A549 (cell line): ENCODE results near the gene SYT12. TPM values are rescaled to one million over a fixed set of nuclear protein-coding genes. Genes with fewer than 3 reads are reported as not detected.

Source experiments
- ATAC-seq, 2 experiments: fragments of 200-7000 bp in 1 of 2; fragments of >200 bp in 1 of 2; cut with Nextera tagmentation in 1 of 2; cut with Tn5 transposase in 1 of 2; 3 replicates each; pipeline versions ENCODE4 v1.8.0 to v1.9.1; 2018 to 2020; ENCODE audit warnings: mild to moderate bottlenecking in 1 of 2, moderate library complexity in 1 of 2
- CTCF ChIA-PET: fragments of 300-600 bp; sonication (Branson Sonifier 250); formaldehyde crosslinking; extraction: SDS; loops from one replicate; lab custom pipeline; 2021; ENCODE audit warnings: antibody characterized with exemption, inconsistent platforms; lab: Yijun Ruan, JAX
- POLR2A ChIA-PET: fragments of 350-600 bp; formaldehyde crosslinking; extraction: SDS; loops from one replicate; lab custom pipeline; 2021; ENCODE audit warnings: antibody characterized with exemption, inconsistent platforms; lab: Yijun Ruan, JAX
- DNase-seq, 2 experiments: peaks; one replicate each; pipeline versions ENCODE4 v3.0.0 to v3.0.0-alpha.2; 2011 to 2016; ENCODE audit warnings: low read depth in 1 of 2, low spot score in 1 of 2
- FAIRE-seq: peaks from 2 replicates; lab custom pipeline; 2011; peaks lifted over from hg19 to GRCh38; lab: Jason Lieb, UNC
- H3K27ac ChIP-seq, 2 experiments: fragments of >200 bp; sonication (Bioruptor Twin); formaldehyde crosslinking; 3 replicates each; pipeline ENCODE4 v1.5.1; 2016 to 2017
- H3K4me1 ChIP-seq: fragments of >200 bp; sonication (Bioruptor Twin); formaldehyde crosslinking; 3 replicates; pipeline ENCODE4 v1.6.1; 2016
- H3K4me2 ChIP-seq: fragments of >200 bp; sonication (Bioruptor Twin); formaldehyde crosslinking; 3 replicates; pipeline ENCODE4 v1.6.1; 2016
- H3K4me3 ChIP-seq: fragments of >200 bp; sonication (Bioruptor Twin); formaldehyde crosslinking; 3 replicates; pipeline ENCODE4 v1.5.1; 2016
- H3K9me3 ChIP-seq: fragments of >200 bp; sonication (Bioruptor Twin); formaldehyde crosslinking; 3 replicates; pipeline ENCODE4 v1.6.1; 2016
- CHD2 ChIP-seq: fragments of 150-350 bp; IDR thresholded peaks from 2 replicates; pipeline ENCODE4 v1.6.1; 2014; ENCODE audit warnings: low read length; ENCODE audit not compliant: partially characterized antibody
- CTCF ChIP-seq: fragments of >200 bp; sonication (Bioruptor Twin); formaldehyde crosslinking; IDR thresholded peaks from 3 replicates; pipeline ENCODE4 v1.5.1; 2016
- E2F6 ChIP-seq: IDR thresholded peaks from 2 replicates; pipeline ENCODE4 v1.6.1; 2012; ENCODE audit warnings: low read depth, borderline replicate concordance
- EHF ChIP-seq: fragments of 250-450 bp; sonication (Bioruptor Pico); IDR thresholded peaks from 2 replicates; pipeline ENCODE4 v1.5.0; 2020; ENCODE audit warnings: mild to moderate bottlenecking
- ELK1 ChIP-seq: fragments of 150-350 bp; IDR thresholded peaks from 2 replicates; pipeline ENCODE4 v1.6.1; 2014; ENCODE audit warnings: low read depth, mild to moderate bottlenecking, low read length
- FOSL2 ChIP-seq, 2 experiments: fragments of 450-650 bp in 1 of 2; fragments of >200 bp in 1 of 2; sonication (Bioruptor Twin) in 1 of 2; formaldehyde crosslinking; IDR thresholded peaks; 2 replicates each; pipeline versions ENCODE4 v1.5.0 to v1.6.1; 2016 to 2020; ENCODE audit warnings: mild to moderate bottlenecking in 1 of 2, moderate library complexity in 1 of 2
- HMGXB4 ChIP-seq: fragments of 250-450 bp; sonication (Bioruptor Pico); IDR thresholded peaks from 2 replicates; pipeline ENCODE4 v1.5.0; 2021; ENCODE audit warnings: mild to moderate bottlenecking, moderate library complexity, borderline replicate concordance
- MAFK ChIP-seq: fragments of 450-650 bp; IDR thresholded peaks from 2 replicates; pipeline ENCODE4 v1.6.1; 2014; ENCODE audit not compliant: partially characterized antibody
- MAZ ChIP-seq: fragments of 150-350 bp; IDR thresholded peaks from 2 replicates; pipeline ENCODE4 v1.6.1; 2014; ENCODE audit warnings: antibody characterized with exemption, low read depth, low read length, borderline replicate concordance
- MYC ChIP-seq: IDR thresholded peaks from 2 replicates; pipeline ENCODE4 v1.6.1; 2012; ENCODE audit warnings: mild to moderate bottlenecking, inconsistent platforms, low read length, improper control_type of control experiment, borderline replicate concordance
- RAD21 ChIP-seq, 2 experiments: fragments of >200 bp in 1 of 2; sonication (Bioruptor Twin) in 1 of 2; formaldehyde crosslinking in 1 of 2; IDR thresholded peaks in 1 of 2; conservative IDR thresholded peaks in 1 of 2; 2 replicates in 1 of 2; 3 replicates in 1 of 2; pipeline ENCODE4 v1.6.1; 2012 to 2018; ENCODE audit warnings: inconsistent platforms in 1 of 2
- RFX5 ChIP-seq: fragments of 450-650 bp; IDR thresholded peaks from 2 replicates; pipeline ENCODE4 v1.7.1; 2014; ENCODE audit warnings: antibody characterized with exemption, mild to moderate bottlenecking, moderate library complexity
- RNF2 ChIP-seq: fragments of 200-600 bp; sonication (generic); IDR thresholded peaks from 2 replicates; pipeline ENCODE4 v1.6.1; 2016; ENCODE audit warnings: low read depth, mild to moderate bottlenecking, antibody characterized with exemption, moderate library complexity, borderline replicate concordance
- SMC3 ChIP-seq: fragments of >200 bp; sonication (Bioruptor Twin); formaldehyde crosslinking; IDR thresholded peaks from 3 replicates; pipeline ENCODE4 v1.6.1; 2018; ENCODE audit warnings: inconsistent platforms
- SREBF2 ChIP-seq: fragments of 450-650 bp; IDR thresholded peaks from 2 replicates; pipeline ENCODE4 v1.6.1; 2014; ENCODE audit warnings: mild to moderate bottlenecking, moderate library complexity
- WGBS: methylation state at CpG from one replicate; pipeline ENCODE4 v1.1.6; 2017; ENCODE audit errors: missing lambda C conversion rate; 5-methylcytosine and 5-hydroxymethylcytosine counted together
- polyA plus RNA-seq, 4 experiments: library from polyadenylated mRNA; depleted of rRNA in 3 of 4; stranded (reverse); fragments of >200 nt; fragmentation: RNase III in 1 of 4; extraction: RNeasy Plus Mini Kit Qiagen cat#74134 plus additional on column Dnase treatment in 1 of 4; gene quantifications; 2 replicates in 3 of 4; 3 replicates in 1 of 4; pipeline ENCODE4 v1.2.3, GENCODE V29; 2011 to 2017
- TF ChIP-seq, protein P1 (sequence below): IDR thresholded peaks from 2 replicates; pipeline ENCODE4 v1.6.1; 2012
- TF ChIP-seq, protein P2 (sequence below): fragments of >200 bp; sonication (Bioruptor Twin); formaldehyde crosslinking; IDR thresholded peaks from 3 replicates; pipeline ENCODE4 v1.6.1; 2016
- TF ChIP-seq, protein P3 (sequence below): fragments of >200 bp; sonication (Bioruptor Twin); formaldehyde crosslinking; IDR thresholded peaks from 2 replicates; pipeline ENCODE4 v1.6.1; 2016

The SYT12 gene
- polyA plus RNA-seq, 2 of the 4 experiments (the other 2 are of a cell fraction): 1.4 to 9.6 TPM

DNA sequence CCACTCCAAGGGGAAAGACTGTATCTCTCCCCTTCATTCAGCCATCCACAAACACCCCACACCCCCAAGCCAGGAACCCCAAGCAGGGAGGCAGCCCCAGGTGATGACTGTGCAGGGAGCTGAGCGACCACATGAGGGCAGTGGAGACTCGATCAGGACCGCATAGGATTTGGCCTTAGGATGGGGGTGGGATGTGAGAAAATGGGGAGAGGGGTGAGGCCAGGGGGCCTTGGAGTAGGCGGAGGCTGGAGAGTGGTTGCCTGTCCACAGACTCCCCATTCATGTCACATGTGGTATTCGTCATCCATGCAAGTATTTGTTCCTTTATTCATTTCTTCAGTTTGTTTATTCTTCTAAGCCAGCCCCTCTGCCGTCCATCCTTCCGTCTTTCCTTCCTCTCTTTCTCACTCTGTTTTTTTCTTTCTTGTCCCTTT is 31.0 kb downstream of the SYT12 start:
- 13% methylated on average over 7 of the region's 7 CpGs for WGBS
- ChIA-PET POLR2A (interaction anchor here (0.6 to 1.0 kb wide), 2 partner anchors 263 to 291 kb away, joined by 3 to 5 read pairs; no protein-coding TSS in a partner anchor), CTCF (interaction anchor here (0.6 to 6.7 kb wide), 38 partner anchors 10 to 494 kb away, joined by 3 to 67 read pairs (median 4); partner anchors contain the start of genes C11orf86, KDM2A and SYT12)
- H3K4me3 ChIP-seq: no peak overlapping the region
- H3K4me2 ChIP-seq: peak overlapping the region; percentile 93
- peak overlapping the region; percentile 75 to 91 for H3K27ac ChIP-seq
- peak; percentile 64 to 82 for ATAC-seq
- peaks cover 43% of the 10 kb centered on the region for H3K4me1 ChIP-seq
- DNase-seq: peak; percentile 74 to 98
- FAIRE-seq: no peak
- no peaks in the 10 kb centered on the region for H3K9me3 ChIP-seq
- TF ChIP-seq RAD21 (conservative IDR thresholded peaks at IDR 0.05 in 1 of 2, IDR thresholded peaks at IDR 0.05 in 1 of 2): peak; percentile 84 to 85
- TF ChIP-seq SMC3: peak; percentile 77
- no peak for TF ChIP-seq ELK1
- peak; percentile 48; the same call in 1 of the 2 replicates for TF ChIP-seq MAZ
- TF ChIP-seq, protein P1, sequence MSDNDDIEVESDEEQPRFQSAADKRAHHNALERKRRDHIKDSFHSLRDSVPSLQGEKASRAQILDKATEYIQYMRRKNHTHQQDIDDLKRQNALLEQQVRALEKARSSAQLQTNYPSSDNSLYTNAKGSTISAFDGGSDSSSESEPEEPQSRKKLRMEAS: 0 out of 2 replicates have a peak, but pooled peaks have one; percentile 19
- TF ChIP-seq E2F6: no peak
- TF ChIP-seq RFX5: no peak
- TF ChIP-seq RNF2: no peak
- TF ChIP-seq MYC: no peak
- TF ChIP-seq, protein P2, sequence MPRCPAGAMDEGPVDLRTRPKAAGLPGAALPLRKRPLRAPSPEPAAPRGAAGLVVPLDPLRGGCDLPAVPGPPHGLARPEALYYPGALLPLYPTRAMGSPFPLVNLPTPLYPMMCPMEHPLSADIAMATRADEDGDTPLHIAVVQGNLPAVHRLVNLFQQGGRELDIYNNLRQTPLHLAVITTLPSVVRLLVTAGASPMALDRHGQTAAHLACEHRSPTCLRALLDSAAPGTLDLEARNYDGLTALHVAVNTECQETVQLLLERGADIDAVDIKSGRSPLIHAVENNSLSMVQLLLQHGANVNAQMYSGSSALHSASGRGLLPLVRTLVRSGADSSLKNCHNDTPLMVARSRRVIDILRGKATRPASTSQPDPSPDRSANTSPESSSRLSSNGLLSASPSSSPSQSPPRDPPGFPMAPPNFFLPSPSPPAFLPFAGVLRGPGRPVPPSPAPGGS: no peak
- TF ChIP-seq SREBF2: no peak
- TF ChIP-seq FOSL2 (IDR thresholded peaks at IDR 0.05): no peak
- peak; percentile 57 for TF ChIP-seq FOSL2 (CRISPR knock-in tag; IDR thresholded peaks at IDR 0.05)
- no peak for TF ChIP-seq MAFK
- TF ChIP-seq CTCF: peak; percentile 81
- no peak for TF ChIP-seq CHD2
- TF ChIP-seq HMGXB4 (CRISPR knock-in tag): no peak

DNA sequence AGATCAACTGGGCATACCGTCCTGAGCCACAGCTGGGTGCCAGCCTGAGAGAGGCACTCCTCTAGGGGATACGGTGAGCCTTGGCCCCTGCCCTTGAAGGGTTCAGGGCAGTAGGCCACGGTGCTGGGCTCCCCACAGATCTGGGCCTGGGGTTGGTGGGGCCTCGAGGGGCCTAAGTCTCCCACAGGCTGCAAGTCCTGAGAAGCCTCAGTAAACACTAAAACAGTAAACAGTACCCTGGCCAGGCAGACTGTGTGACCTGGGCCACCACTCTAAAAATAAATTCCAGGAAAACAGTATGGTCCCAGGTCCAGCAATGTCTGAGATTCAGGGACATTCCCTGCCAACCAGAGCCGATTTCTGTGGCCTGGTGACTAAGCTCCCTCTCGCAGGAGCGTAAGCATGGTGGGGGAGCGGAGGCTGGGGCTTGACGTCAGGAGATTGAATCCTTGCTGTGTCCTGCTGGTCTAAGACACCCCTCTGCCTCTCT is 31.5 kb downstream of the SYT12 start:
- Histone ChIP-seq H3K4me3 (no peak overlapping the region), H3K4me2 (peak overlapping the region; percentile 93), H3K4me1 (peaks cover 45% of the 10 kb centered on the region), H3K27ac (peak overlapping the region; percentile 75 to 91), H3K9me3 (no peaks in the 10 kb centered on the region)
- TF ChIP-seq, protein P3, sequence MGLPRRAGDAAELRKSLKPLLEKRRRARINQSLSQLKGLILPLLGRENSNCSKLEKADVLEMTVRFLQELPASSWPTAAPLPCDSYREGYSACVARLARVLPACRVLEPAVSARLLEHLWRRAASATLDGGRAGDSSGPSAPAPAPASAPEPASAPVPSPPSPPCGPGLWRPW: no peak
- TF ChIP-seq EHF (CRISPR knock-in tag) (peak; percentile 13; the same call in 1 of the 2 replicates), FOSL2 (IDR thresholded peaks at IDR 0.05) (no peak), FOSL2 (CRISPR knock-in tag; IDR thresholded peaks at IDR 0.05) (peak; percentile 42)
- ChIA-PET CTCF (interaction anchor here (0.6 to 6.7 kb wide), 31 partner anchors 10 to 265 kb away, joined by 3 to 67 read pairs (median 4); partner anchors contain the start of genes C11orf86 and SYT12), POLR2A (interaction anchor here (0.6 to 1.6 kb wide), 3 partner anchors 21 to 290 kb away, joined by 3 to 5 read pairs (median 4); no protein-coding TSS in a partner anchor)
- ATAC-seq: peak; percentile 48 to 52
- WGBS: 26% methylated on average over 8 of the region's 9 CpGs
- DNase-seq: peak; percentile 80 to 85
- FAIRE-seq: peak; percentile 74
